HG02852 (cell line): ENCODE results near the gene PIK3R6.
"Not testable (repeated sequence)": the region's sequence is repeated elsewhere in the genome, so short reads cannot be mapped to it uniquely, and the experiment has no call there.

Source experiments
- ATAC-seq: cut with Tn5 transposase; IDR thresholded peaks from one replicate; pipeline ENCODE4 v1.9.1; 2021; ENCODE audit warnings: mild to moderate bottlenecking, moderate library complexity; ENCODE audit not compliant: unreplicated experiment

PIK3R6 gene

DNA sequence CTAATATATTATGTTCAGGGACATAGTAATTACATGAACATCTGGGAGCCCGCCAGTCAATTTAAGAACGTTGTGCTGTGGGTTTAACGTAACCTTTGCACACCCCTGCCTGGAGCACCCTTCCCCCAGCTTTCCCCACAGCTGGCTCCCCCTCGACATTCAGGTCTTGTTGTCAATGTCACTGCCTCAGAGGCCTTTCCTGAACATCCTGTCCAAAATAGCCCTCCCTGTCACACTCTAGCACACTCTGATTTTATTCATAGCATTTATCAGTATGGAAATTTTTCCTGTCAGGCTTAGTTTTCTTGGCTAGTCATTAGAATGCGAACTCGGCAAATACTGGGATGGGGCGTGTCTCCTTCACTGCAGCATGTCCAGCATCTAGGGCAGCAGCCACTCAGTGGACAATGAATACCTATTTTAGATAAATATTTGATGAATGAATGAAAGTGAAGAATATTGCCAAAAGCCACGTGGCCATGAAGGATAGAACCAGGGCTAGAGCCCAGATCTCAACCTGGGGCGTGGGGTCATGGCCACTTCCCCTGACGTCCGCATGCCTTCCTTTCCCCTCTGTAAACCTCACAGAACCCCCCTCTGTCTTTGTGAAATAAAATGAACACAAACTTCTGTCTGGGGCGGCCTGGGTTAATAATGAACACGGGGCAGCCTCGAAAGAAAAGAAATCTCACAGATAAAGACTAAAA is 10.5 kb downstream of the PIK3R6 start:
- no peak for ATAC-seq

DNA sequence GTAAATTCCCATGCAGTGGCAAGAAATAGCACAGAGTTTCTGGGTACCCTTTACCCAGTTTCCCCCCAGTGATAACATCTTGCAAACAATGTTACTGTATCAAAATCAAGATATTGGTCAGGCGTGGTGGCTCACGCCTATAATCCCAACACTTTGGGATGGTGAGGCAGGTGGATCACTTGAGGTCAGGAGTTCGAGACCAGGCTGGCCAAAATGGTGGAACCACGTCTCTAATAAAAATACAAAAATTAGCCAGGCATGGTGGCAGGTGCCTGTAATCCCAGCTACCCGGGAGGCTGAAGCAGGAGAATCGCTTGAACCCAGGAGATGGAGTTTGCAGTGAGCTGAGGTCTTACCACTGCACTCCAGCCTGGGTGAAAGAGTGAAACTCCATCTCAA is 11.3 kb downstream of the PIK3R6 start:
- not testable (repeated sequence) for ATAC-seq

DNA sequence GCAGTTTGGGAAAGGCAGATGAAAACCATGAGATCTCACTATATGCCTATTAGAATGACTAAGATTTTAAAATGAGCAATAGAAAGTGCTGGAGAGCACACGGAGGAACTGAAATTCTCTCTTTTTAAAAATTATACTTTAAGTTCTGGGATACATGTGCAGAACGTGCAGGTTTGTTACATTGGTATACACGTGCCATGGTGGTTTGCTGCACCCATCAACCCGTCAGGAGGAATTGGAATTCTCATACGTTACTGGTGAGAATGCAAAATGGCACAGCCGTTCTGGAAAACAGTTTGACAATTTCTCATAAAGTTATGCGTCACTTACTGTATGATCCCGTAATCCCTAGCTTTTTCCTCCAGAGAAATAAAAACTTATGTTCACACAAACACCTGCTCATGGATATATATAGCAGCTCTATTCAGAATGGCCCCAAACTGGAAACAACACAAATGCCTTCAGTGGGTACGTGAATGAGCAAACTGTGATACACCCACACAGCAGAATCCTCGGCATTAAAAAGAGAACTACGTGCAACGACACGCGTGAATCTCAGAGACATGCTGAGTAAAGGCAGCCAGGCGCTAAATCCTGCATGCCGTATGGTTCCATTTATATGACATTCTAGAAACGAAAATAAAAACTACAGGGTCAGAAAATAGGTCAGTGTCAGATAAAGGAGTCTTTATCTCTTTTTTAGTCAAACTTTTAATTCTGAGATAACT is 11.8 kb downstream of the PIK3R6 start:
- ATAC-seq, result peak; percentile 48

- no peak for ATAC-seq
Measured at GRCh38 chr17:8851600-8851999, 15.9 kb downstream of the PIK3R6 start.

DNA sequence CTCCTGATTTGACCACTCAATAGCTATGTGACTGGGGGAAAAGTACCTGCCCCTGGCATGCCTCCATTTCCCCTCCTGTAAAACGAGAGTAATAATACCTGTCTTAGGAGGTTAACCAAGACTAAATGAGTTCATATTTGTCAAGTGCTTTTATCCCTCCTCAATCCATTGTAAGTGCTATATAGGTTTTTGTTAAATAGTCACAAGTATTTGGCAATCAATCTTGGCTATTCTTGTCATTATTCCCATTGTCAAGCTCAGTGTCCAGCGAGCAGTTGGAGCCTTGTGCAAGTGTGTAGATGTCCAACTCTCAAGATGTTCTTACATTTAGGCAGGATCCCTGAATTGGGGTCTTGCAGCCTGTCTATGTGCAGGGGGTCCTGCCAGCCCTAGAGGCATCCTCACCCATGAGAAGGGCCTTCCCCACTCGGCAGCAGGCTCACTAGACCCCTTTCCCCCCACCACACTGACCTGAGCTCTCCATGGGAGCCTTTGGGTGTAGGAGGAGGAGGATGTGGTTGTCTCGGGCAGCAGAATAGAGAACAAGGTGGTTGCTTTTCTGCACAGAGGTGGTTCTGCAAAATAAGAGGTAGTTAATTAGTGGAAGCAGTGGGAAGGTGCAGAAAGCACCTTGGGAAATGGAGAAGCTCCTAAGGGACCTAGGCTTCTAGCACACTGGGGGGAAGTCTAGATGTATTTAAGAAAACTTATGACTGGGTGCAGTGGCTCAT is 18.0 kb downstream of the PIK3R6 start:
- ATAC-seq, result no peak

DNA sequence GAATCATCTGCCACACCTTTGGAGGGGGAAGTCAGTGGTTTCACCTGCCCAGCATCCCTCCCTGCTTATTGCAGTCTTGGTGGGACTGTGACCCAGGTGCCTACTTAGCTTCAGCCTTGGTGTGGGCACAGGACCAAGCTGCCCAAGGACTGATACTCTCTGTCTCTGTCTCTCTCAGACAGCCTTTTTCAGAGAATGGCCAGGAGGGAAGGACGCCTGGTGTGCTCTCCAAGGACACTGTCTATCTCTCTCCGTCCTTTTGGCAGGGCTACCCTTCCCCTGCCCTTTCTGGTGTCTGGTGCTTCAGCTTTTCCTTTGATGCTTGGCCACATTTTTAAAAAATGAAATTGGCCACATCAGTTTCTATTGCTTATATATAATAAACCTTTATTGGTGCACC is 19.6 kb downstream of the PIK3R6 start:
- ATAC-seq, result no peak

GRCh38 chr17:8846768-8847211 is 20.7 kb downstream of the PIK3R6 start:
- no peak for ATAC-seq

- no peak for ATAC-seq
Measured at GRCh38 chr17:8844229-8845218, 22.9 kb downstream of the PIK3R6 start.

GRCh38 chr17:8843344-8843743 is 24.1 kb downstream of the PIK3R6 start:
- no peak for ATAC-seq

DNA sequence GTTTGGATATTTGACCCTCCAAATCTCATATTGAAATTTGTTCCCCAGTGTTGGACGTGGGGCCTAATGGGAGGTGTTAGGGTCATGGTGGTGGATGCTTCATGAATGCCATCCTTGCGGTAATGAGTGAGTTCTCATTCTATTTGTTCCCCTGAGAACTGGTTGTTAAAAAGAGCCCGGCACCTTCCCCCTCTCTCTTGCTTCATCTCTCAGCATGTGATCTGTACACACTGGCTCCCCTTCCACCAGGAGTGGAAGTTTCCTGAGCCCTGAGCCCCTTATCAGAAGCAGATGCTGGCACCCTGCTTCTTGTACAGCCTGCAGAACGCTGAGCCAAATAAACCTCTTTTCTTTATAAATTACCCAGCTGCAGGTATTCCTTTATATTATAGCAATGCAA is 25.6 kb downstream of the PIK3R6 start:
- ATAC-seq, result no peak

- ATAC-seq, result no peak
Measured at GRCh38 chr17:8839410-8839935, 28.0 kb downstream of the PIK3R6 start.

DNA sequence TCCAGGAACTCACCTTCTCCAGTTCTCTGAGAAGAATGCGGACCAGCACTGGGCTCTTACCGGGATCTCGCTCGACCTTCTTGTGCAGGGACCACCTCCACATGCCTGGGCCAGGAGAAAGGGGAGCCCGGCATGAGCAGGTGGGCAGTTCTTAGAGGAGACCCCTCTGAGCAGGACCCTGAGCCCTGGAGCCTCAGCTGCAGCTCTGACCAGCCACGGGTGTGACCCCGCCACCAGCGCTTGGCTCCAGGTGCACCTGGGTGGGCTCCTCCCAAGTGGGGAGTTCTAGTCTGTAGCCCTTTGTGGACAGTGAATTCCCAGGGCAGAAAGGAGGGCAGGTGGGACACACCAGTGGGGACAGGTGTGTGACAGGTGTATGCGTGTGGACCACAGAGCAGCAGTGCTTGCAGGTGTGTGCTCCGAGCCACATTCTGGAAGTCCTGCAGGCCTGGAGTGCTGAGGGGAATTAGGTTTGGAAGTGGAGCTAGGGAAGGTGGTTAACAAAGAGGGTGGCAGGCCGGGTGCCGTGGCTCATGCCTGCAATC is 28.9 kb downstream of the PIK3R6 start:
- no peak for ATAC-seq

DNA sequence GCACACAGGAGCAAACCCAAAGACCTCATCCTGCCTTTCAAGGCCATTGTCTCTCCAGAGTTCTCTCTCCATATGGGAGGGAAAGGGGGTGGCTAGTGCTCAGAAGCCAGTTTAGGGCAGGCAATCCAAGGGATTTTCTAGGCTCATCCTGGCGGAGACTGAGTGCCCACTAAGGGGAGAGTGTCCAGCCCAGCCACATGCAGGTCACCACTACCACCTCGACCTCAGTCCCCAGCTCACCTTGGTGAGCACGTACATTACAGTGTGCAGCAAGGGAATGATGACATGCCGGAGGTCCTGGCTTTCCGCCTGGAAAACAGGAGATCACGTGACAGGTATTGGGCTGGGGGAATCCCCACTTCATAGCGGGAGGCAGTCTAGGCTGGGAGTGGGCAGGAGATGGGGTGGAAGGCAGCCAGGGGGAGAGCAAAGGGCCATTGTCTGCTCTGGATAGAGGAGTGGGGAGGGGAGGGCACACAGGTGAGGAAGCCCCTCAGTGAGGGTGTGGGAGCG is 29.9 kb downstream of the PIK3R6 start:
- ATAC-seq, result no peak

GRCh38 chr17:8836821-8837562 is 30.5 kb downstream of the PIK3R6 start:
- ATAC-seq, result no peak

GRCh38 chr17:8835631-8836364 is 31.7 kb downstream of the PIK3R6 start:
- no peak for ATAC-seq

DNA sequence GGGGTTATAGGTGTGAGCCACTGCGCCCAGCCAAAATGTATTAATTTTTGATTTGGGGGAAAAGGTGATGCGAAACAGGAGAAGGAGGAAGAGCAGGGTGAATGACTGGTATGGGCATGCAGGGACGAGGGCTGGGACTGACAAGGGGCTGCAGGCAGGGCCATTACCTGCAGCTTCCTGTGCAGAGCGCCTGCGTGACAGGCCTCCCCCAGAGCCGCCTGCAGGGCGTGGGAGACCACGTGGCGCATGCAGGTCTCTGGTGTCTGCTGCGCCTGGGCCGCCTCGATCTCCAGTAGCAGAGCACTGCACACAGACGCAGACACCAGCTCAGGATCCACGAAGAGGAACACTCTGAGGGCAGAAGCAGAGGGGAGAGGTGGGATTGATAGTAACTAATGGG is 32.4 kb downstream of the PIK3R6 start:
- ATAC-seq, result no peak

DNA sequence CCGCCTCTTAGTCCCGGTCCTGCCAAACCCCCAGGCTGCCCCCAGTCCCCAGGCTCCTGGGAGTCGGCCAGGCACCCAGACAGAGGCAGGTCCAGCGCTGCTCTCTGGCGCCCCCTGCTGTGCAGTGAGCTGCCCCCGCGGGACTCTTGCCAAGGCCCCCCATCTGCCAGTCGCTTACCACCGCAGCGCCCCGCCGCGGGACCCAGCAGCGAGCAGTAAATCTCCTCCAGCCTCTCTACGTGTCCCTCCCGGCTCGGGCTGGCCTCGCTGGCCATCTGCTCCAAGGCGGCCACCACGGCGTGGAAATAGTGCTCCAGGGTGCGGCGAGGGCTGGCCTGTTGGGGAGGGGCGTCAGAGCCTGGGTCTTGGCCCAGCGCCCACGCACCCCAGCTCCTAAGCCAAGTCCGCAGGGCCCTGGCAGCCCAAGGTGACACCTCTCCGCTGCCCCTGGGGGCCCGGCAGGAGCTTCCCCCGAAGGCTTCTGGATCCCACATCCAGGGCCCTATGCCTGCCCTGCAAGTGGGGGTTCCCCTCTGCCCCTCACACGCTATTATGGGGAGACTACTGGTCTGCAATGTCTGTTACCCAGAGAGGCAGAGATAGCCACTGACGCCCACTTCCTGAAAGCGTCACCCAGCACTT is 34.6 kb downstream of the PIK3R6 start:
- no peak for ATAC-seq

GRCh38 chr17:8831234-8831849 is 36.1 kb downstream of the PIK3R6 start:
- ATAC-seq, result no peak
